NCI-H2029 (cell line): ENCODE results near the gene SHANK1.
"Not testable (repeated sequence)": the region's sequence is repeated elsewhere in the genome, so short reads cannot be mapped to it uniquely, and the experiment has no call there.

Experiments used
- DNase-seq: peaks from one replicate; lab custom pipeline; 2025; lab: John Stamatoyannopoulos, UW

Gene SHANK1

DNA sequence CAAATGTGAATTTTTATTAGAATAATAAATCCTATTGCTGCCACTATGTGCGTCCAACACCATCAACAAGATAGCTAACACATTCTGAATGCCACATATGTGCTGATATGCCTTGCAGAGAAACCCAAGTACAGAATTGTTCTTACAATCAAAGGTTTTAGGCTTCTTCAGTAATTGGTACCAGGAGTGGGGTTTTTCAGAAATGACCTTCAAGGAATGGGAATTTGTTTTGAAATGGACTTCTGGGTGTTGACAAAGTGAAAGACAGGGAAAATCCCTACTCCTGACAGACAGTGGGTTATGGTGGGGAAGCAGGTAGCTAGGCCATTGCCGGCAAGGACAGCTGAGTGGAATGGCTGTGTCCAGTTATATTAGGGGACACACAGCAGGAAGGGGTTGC is 85.6 kb downstream of the SHANK1 start:
- no peak for DNase-seq

GRCh38 chr19:50633359-50633758 is 86.2 kb downstream of the SHANK1 start:
- no peak for DNase-seq

- DNase-seq, result no peak
Observed at GRCh38 chr19:50632151-50632835, 87.3 kb downstream of the SHANK1 start.

- DNase-seq, result no peak
Observed at GRCh38 chr19:50629801-50630200, 89.8 kb downstream of the SHANK1 start.

DNA sequence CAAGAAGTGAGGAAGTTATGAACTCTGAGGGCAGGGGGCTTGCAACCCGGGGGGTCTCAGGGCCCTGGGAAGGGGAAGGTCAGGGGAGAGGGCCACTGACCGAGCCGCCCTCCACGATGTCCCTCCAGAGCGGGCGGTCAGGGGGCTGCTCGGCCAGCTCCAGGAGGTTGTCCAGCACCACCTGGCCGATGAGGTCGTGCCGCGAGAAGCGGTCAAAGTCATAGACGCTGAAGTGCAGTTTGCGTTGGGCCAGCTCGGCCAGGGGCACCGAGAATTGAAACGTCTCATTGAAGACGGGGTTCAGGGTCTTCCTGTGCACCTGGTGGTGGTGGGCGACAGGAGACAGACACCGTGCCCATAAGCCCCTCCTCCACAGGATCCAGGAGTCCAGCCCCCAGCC is 90.4 kb downstream of the SHANK1 start:
- no peak for DNase-seq

- no peak for DNase-seq
Observed at GRCh38 chr19:50628551-50628950, 91.1 kb downstream of the SHANK1 start.

DNA sequence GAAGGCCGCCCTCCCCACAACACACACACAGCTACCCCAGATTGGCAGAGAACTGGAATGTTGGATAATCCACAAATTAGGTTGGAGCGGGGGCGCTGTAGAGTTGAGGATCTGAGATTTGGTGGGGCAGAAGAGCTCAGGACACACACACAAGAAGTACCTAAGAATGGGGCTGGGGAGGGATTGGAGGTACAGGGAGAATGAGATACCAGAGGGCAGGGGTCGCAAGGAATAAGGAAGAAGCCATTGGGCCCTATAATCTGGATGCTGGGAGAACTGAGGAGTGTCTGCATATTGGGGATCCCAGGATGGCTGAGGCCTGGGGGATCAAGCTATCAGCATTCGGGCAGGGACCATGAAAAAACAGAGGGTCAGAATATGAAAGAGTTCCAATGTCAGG is 91.5 kb downstream of the SHANK1 start:
- DNase-seq, result no peak

DNA sequence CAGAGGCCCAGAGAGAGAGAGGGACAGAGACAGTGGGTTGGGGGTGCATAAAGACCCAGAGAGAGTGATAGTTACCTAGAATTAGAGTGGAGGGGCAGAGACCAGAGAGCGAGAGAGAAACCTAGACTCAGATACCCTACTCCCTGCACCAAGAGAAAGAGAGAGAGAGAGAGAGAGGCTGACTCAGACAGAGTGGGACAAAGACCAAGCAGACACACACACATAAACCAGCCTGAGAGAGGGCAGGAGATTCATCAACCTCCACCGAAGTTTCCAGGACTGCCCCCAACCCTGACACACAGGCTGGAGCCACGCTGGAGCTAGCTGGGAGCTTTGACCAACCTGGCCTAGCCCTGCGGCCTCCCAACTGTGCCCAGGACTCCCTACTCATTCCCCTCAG is 92.8 kb downstream of the SHANK1 start:
- no peak for DNase-seq

- no peak for DNase-seq
Observed at GRCh38 chr19:50626011-50626410, 93.6 kb downstream of the SHANK1 start.

DNA sequence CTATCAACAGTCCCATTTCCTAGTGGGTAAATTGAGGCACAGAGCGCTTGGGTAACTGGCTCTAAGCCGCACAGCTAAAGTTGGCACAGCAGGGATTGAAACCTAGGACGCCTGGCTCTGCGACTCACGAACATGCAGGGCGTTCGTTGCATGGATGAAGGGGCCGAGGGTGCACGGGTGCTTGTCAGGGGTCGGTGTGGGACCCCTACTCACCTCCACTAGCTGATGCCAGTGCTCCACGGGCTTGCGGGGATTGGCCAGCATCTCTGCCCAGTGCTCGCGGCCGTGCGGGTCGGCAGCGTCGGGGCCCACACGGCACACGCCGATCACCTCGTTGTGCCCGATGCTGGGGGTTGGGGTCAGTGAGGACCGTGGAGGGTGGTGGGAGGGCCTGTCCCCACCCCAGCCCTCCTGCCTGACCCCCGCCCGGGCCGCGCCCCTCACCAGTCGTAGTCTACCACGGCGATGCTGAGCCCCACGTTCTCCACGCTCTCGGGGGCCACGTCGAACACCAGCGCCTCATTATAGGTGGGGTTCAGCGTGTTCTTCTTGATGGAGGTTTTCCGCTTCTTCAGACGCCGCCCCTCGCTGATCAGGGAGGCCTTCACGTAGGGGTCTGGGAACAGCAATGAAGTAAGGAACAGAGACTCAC is 94.5 kb downstream of the SHANK1 start:
- DNase-seq, result no peak

DNA sequence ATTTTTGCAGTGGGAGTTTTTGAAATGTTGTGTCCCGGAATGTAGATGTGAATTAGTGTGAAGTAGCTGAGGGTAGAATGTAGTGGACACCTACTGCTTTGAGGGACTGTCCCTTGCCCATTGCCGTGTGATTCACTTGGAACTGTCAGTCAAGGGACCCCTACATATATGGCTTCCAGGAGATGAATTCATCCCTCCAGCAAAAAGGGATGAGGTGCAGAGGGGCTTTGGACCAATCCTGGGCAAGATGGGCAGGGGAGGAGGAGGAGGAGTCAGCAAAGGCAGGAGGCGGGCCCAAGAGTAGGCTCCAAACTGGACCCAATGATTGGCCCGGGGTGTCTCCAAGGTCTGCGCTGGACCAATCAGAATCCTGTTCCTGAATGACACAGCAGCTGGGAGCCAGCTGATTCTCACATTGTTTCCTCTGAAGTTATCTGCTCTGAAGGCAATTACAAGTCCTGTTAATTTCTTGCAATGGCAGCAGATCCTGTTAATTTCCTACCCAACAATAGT is 99.2 kb downstream of the SHANK1 start:
- not testable (repeated sequence) for DNase-seq

- DNase-seq, result not testable (repeated sequence)
Observed at GRCh38 chr19:50619184-50619583, 100.4 kb downstream of the SHANK1 start.

DNA sequence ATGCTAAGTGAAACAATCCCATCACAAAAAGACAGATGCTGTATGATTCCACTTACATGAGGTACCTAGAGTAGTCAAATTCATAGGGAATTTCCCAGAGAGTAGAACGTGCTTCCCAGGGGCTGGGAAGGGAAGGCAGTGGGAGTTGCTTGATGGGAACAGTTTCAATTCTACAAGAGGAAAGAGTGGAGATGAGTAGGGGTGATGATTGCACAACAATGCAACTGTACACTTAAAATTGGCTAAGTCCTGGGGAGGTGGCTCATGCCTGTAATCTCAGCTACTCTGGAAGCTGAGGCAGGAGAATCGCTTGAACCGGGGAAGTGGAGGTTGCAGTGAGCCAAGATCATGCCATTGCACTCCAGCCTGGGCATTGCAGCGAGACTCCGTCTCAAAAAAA is 101.2 kb downstream of the SHANK1 start:
- DNase-seq, result not testable (repeated sequence)

GRCh38 chr19:50612504-50613404 is 106.8 kb downstream of the SHANK1 start:
- DNase-seq, result not testable (repeated sequence)
